Subcutaneous preadipocyte (primary cell): ENCODE data around the gene GCK. TPM values are rescaled to one million over a fixed set of nuclear protein-coding genes. Genes with fewer than 3 reads are reported as not detected.

Source experiments
- small RNA-seq: library from RNA; depleted of rRNA; stranded (forward); fragments of <200 nt; gene quantifications from one replicate; pipeline ENCODE3, GENCODE V24; 2012
- total RNA-seq: library from RNA; depleted of rRNA; stranded (reverse); fragments of >200 nt; gene quantifications from 2 replicates; pipeline ENCODE4 v1.2.3, GENCODE V29; 2012

Gene GCK
- 0.73 and 1.6 TPM in 2 replicates for total RNA-seq

DNA sequence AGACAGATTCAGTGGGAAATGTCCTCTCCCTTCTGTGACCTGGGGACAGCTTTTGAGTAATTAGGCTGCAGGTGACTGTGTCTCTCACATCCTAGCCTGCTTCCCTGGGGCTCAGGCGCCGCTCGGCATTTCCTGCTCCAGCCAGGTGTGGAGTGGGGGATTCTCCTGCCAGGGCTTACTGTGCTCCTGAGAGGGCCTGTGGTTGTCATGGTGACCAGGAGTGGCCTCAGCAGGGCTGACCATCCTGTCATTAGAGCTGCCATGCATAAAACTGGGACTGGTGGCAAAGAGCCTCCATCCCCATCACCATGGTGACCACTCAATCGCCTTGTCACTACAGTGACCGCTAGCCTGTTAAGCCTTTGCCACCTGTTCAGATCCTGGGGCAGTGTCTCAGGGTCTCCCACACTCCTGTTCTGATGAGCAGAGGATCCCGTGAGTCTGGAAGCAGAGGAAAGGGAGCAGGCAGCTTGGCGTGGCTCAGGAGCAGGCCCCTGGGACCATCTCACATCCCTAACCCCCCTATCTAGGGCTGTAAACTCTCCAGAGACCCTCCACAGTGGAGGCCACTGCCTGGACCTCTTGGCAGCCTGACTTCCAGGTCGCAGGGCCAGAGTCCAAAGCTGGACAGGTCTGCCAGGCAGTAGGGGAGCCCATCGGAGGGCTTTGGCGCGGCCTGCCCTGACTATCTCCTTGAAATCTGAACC, at the start of gene GCK:
Gene GCK, minus strand, starts transcription at position 154 of the 707 bp plus-strand sequence. CDS start 486 bp downstream, outside the sequence.

DNA sequence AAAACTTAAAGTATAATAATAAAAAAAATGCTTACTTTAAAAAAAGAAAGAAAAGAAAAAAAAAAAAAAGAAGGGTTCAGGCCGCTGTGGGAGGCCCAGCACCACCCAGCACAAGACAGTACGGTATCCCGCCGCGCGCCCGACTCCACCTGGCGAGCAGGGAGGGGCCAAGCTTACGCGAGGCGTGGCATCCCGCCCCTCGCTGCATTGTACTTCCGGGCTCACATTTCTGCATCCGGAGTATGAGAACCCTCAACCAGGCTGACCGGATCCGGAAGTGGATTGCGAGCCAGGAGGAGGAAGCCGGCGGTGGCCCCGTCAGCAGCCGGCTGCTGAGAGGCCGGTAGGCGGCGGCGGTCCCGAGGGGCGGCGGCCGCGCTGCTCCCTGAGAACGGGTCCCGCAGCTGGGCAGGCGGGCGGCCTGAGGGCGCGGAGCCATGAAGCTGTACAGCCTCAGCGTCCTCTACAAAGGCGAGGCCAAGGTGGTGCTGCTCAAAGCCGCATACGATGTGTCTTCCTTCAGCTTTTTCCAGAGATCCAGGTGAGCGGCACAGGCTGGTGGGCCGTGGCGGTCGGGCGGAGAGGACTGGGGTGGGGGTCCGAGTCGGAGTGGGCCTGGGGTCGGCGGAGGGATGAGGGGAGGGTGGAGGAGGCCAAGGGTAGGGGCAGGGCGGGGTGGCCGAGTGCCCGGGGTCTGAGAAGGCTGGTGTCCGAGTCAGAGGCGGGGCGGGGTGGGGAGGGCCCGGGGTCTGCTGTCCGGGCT, 11.6 kb upstream of the GCK start, which contains the start of gene YKT6:
Gene YKT6, plus strand, starts transcription at position 280 of the 763 bp plus-strand sequence. Its CDS starts 158 bp downstream, at position 438.

DNA sequence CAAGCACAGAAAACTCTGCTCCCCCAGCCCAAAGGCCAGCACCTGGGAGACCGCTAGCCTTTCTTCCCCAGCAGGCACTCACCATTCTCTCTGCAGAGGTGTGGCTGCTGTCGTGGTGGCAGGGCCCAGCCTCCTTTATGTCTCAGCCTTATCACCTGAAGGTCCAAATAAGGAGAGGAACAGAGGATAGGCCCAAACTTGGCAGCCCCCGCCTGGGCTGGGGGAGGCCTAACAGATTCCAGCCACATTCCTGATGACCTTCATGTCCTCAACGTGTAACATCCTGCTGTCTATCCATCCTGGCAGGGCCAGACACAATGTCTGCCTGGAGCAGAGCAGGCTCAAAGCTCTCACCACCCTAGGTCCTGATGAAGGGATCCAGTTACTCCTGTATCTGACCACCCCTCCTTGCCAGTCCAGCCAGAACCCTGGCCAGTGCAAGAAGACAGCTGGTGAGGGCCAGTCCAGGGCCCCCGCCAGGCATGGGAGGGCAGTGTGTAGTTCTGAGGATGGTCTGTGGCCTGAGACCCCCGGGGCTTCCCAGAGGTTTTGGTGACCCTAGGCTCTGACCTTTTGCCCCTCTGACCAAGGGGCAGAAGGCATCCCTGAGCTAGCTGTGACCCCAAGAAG, 47.9 kb downstream of the GCK start, which contains the start of gene MYL7:
Gene MYL7, minus strand, starts transcription at position 112 of the 630 bp plus-strand sequence. Its CDS starts 27 bp downstream, at position 85.

DNA sequence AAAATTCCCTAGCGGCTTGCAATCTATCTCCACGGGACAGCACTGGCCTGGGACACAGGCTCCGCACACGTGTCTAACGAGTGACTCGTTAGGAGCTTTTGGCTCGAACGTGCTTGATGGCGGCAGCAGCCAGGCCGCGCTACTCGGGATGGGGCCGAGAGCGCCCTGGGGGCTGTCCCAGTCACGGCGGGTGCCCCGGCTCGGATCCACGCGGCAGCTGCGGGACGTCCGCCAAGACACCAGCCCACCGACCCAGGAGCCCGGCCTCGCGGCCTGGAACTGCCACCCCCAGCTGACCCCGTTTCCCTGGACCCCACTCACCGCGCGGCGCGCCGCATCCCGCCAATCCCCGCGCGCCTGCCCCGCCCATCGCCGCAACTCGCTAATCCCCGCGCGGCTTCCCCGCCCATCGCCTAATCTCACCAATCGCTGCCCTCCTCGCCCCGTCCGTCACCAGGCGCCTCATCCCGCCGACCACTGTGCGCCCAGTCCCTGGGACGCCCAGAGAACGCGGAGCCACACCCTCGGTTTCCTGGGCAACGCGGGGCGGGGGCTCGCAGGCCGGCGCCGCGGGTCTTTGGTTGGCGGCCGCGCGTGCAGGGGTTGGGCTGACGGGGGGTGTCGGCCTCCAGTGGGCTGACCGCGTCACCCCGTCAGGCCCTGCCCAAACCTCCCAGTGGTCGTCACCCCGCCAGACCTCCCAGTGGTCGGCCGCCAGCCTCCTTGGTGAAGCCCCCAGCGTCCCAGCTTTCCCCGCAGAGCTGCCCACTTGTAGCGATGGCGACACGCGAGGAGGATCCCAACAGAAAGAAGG, 65.8 kb downstream of the GCK start, which contains the start of gene POLD2:
Gene POLD2, minus strand, starts transcription at position 359 of the 814 bp plus-strand sequence. CDS start 1,495 bp downstream, outside the sequence.

DNA sequence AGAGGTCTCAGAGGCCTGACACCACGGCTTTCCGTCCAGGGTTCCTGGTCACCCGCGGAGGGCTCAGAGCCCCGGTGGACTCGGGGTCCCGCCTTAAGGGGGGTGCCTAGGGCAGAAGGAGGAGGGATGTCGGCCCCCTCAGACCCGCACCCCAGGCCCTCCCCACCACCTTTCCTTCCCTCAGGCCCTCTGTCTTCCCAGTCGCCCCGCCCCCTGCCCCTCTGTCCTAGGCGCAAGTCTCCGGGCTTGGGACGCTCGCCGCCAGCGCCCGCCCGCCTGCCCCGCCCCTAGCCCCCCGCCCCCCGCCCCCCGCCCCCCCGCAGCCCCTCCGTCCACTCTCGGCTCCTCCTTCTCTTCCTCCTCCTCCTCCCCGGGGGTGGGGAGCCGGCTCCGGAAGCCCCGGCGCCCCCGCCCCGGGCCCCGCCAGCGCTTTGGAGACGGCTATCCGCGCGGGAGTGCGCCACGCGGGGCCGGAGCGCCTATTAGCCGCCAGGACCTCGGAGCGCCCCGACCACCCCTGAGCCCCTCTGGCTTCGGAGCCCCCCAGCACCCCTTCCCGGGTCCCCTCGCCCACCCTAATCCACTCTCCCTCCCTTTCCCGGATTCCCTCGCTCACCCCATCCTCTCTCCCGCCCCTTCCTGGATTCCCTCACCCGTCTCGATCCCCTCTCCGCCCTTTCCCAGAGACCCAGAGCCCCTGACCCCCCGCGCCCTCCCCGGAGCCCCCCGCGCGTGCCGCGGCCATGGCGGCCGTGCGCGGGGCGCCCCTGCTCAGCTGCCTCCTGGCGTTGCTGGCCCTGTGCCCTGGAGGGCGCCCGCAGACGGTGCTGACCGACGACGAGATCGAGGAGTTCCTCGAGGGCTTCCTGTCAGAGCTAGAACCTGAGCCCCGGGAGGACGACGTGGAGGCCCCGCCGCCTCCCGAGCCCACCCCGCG, 85.0 kb downstream of the GCK start, which contains the start of gene AEBP1:
Gene AEBP1, plus strand, starts transcription at position 423 of the 937 bp plus-strand sequence. Its CDS starts 321 bp downstream, at position 744.

Small RNA genes lying within 50 kb of the gene (small RNA-seq; reads per million reads assigned to genes)
- gene RNA5SP230: not detected

Other genes with a start within 250 kb of the GCK start
- under 0.01 TPM in 1 of 2 replicates, not detected in the other for gene SPDYE1, start 191.5 kb downstream of the GCK start, total RNA-seq
- gene DBNL, start 144.7 kb downstream of the GCK start, total RNA-seq: 77.2 and 92.3 TPM in 2 replicates
- 0.37 TPM in 1 of 2 replicates, not detected in the other for gene PGAM2, start 123.9 kb downstream of the GCK start, total RNA-seq
- 19.8 and 22.1 TPM in 2 replicates for gene POLM, start 106.9 kb downstream of the GCK start, total RNA-seq
- 66.3 and 81.6 TPM in 2 replicates for gene AEBP1, start 85.1 kb downstream of the GCK start, total RNA-seq
- gene POLD2, start 65.9 kb downstream of the GCK start, total RNA-seq: 195 and 222 TPM in 2 replicates
- 0.73 TPM in 1 of 2 replicates, not detected in the other for gene MYL7, start 48.1 kb downstream of the GCK start, total RNA-seq
- 56.2 and 77.8 TPM in 2 replicates for gene YKT6, start 11.5 kb upstream of the GCK start, total RNA-seq
- gene CAMK2B, start 136.2 kb upstream of the GCK start, total RNA-seq: 0.73 and 0.98 TPM in 2 replicates